ENCODE data around the gene HARS1. TPM values are rescaled to one million over a fixed set of nuclear protein-coding genes. Genes with fewer than 3 reads are reported as not detected.
A peak's percentile ranks its signal among the peaks of the same experiment; 100 is the strongest.

HARS1 gene
- total and polyA plus RNA-seq, 2 of the 13 experiments (the other 11 are each of a cell fraction or from before 2014, with no cell fraction given) = 36.9 to 66.2 TPM

DNA sequence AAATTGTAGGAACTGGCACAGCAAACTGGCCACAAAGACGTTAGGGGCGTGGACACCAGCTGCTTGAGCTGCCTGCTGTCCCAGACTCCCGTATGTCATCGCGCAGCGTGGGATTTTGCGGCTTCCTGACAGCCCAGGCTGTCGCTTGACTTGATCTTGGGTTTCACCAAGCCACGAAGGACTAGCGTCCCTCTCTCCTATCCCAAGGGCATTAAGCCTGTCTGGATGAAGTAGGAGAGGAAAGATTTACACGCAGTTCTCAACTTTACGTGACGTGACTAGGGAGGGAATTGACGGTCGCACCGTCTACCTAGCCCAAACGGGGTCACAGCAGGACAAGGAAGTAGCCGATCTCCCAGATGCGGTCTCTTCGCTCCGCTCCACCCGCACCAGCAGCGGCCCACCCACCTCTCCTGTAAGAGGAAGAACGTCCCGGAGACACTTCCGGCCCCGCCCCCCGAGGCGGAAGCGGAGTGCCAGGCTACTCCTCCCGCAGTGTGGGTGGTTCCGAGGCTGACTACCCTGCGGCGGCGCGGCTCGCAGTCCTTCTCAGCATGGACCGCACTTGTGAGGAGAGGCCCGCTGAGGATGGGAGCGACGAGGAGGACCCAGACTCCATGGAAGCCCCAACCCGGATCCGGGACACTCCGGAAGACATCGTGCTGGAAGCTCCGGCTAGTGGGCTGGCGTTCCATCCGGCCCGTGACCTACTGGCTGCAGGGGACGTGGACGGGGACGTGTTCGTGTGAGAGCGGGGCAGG lies 26.6 kb downstream of the HARS1 start, which contains the start of gene WDR55 (continued):
- TF ChIP-seq, protein P1, sequence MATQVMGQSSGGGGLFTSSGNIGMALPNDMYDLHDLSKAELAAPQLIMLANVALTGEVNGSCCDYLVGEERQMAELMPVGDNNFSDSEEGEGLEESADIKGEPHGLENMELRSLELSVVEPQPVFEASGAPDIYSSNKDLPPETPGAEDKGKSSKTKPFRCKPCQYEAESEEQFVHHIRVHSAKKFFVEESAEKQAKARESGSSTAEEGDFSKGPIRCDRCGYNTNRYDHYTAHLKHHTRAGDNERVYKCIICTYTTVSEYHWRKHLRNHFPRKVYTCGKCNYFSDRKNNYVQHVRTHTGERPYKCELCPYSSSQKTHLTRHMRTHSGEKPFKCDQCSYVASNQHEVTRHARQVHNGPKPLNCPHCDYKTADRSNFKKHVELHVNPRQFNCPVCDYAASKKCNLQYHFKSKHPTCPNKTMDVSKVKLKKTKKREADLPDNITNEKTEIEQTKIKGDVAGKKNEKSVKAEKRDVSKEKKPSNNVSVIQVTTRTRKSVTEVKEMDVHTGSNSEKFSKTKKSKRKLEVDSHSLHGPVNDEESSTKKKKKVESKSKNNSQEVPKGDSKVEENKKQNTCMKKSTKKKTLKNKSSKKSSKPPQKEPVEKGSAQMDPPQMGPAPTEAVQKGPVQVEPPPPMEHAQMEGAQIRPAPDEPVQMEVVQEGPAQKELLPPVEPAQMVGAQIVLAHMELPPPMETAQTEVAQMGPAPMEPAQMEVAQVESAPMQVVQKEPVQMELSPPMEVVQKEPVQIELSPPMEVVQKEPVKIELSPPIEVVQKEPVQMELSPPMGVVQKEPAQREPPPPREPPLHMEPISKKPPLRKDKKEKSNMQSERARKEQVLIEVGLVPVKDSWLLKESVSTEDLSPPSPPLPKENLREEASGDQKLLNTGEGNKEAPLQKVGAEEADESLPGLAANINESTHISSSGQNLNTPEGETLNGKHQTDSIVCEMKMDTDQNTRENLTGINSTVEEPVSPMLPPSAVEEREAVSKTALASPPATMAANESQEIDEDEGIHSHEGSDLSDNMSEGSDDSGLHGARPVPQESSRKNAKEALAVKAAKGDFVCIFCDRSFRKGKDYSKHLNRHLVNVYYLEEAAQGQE (IDR thresholded peaks at IDR 0.05; ENCODE audit: borderline replicate concordance in 1 of 2, low read depth in 1 of 2, low read length in 2 of 2) = peak in 1 of 2 experiments; percentile 41; a peak in 1 of 4 replicates
- peak; percentile 59 for TF ChIP-seq ZSCAN31 (CRISPR knock-in tag; IDR thresholded peaks at IDR 0.05; ENCODE audit: low read depth)
- no peak for TF ChIP-seq RFX5 (IDR thresholded peaks at IDR 0.05; ENCODE audit: low read depth, low read length)
- 0 out of 2 replicates have a peak, but pooled peaks have one; percentile 72 for TF ChIP-seq AHR (CRISPR knock-in tag; IDR thresholded peaks at IDR 0.05)
- peak; percentile 79 for TF ChIP-seq REPIN1 (CRISPR knock-in tag; IDR thresholded peaks at IDR 0.05; ENCODE audit: borderline replicate concordance, low read depth)
- TF ChIP-seq, protein P2, sequence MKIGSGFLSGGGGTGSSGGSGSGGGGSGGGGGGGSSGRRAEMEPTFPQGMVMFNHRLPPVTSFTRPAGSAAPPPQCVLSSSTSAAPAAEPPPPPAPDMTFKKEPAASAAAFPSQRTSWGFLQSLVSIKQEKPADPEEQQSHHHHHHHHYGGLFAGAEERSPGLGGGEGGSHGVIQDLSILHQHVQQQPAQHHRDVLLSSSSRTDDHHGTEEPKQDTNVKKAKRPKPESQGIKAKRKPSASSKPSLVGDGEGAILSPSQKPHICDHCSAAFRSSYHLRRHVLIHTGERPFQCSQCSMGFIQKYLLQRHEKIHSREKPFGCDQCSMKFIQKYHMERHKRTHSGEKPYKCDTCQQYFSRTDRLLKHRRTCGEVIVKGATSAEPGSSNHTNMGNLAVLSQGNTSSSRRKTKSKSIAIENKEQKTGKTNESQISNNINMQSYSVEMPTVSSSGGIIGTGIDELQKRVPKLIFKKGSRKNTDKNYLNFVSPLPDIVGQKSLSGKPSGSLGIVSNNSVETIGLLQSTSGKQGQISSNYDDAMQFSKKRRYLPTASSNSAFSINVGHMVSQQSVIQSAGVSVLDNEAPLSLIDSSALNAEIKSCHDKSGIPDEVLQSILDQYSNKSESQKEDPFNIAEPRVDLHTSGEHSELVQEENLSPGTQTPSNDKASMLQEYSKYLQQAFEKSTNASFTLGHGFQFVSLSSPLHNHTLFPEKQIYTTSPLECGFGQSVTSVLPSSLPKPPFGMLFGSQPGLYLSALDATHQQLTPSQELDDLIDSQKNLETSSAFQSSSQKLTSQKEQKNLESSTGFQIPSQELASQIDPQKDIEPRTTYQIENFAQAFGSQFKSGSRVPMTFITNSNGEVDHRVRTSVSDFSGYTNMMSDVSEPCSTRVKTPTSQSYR (CRISPR knock-in tag; IDR thresholded peaks at IDR 0.05; ENCODE audit: borderline replicate concordance) = peak; percentile 55; the same call in 1 of the 2 replicates
- TF ChIP-seq ZKSCAN5 (CRISPR knock-in tag; IDR thresholded peaks at IDR 0.05) = no peak
- TF ChIP-seq SATB2 (CRISPR knock-in tag; IDR thresholded peaks at IDR 0.05) = no peak
- TF ChIP-seq ZBTB7B (CRISPR knock-in tag; IDR thresholded peaks at IDR 0.05) = no peak
- no peak; the same call in 1 of the 2 replicates for TF ChIP-seq BCL6 (CRISPR knock-in tag; IDR thresholded peaks at IDR 0.05)
- 0 out of 2 replicates have a peak, but pooled peaks have one; percentile 58 for TF ChIP-seq ZNF572 (CRISPR knock-in tag; IDR thresholded peaks at IDR 0.05)
- TF ChIP-seq ZNF263 (CRISPR knock-in tag; IDR thresholded peaks at IDR 0.05) = peak; percentile 38
- TF ChIP-seq MXD4 (CRISPR knock-in tag; IDR thresholded peaks at IDR 0.05) = peak; percentile 88
- TF ChIP-seq GABPB1 (CRISPR knock-in tag; IDR thresholded peaks at IDR 0.05) = peak; percentile 98
- TF ChIP-seq, protein P3, sequence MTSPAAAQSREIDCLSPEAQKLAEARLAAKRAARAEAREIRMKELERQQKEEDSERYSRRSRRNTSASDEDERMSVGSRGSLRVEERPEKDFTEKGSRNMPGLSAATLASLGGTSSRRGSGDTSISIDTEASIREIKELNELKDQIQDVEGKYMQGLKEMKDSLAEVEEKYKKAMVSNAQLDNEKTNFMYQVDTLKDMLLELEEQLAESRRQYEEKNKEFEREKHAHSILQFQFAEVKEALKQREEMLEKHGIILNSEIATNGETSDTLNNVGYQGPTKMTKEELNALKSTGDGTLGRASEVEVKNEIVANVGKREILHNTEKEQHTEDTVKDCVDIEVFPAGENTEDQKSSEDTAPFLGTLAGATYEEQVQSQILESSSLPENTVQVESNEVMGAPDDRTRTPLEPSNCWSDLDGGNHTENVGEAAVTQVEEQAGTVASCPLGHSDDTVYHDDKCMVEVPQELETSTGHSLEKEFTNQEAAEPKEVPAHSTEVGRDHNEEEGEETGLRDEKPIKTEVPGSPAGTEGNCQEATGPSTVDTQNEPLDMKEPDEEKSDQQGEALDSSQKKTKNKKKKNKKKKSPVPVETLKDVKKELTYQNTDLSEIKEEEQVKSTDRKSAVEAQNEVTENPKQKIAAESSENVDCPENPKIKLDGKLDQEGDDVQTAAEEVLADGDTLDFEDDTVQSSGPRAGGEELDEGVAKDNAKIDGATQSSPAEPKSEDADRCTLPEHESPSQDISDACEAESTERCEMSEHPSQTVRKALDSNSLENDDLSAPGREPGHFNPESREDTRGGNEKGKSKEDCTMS (CRISPR knock-in tag; conservative IDR thresholded peaks at IDR 0.05) = no peak
- TF ChIP-seq ZNF768 (CRISPR knock-in tag; IDR thresholded peaks at IDR 0.05) = peak; percentile 63; the same call in 1 of the 2 replicates
- peak; percentile 61; the same call in 1 of the 2 replicates for TF ChIP-seq ZNF543 (CRISPR knock-in tag; IDR thresholded peaks at IDR 0.05)
- no peak for TF ChIP-seq NFIC (IDR thresholded peaks at IDR 0.05; ENCODE audit: low read length)
- TF ChIP-seq ZNF615 (CRISPR knock-in tag; IDR thresholded peaks at IDR 0.05; ENCODE audit: borderline replicate concordance) = no peak
- TF ChIP-seq KDM5A (IDR thresholded peaks at IDR 0.05; ENCODE audit: borderline replicate concordance, low read length) = peak; percentile 83; the same call in 1 of the 2 replicates
